Measurements from ENCODE around the gene RD3L.
A peak's percentile ranks its signal among the peaks of the same experiment; 100 is the strongest.

RD3L gene

DNA sequence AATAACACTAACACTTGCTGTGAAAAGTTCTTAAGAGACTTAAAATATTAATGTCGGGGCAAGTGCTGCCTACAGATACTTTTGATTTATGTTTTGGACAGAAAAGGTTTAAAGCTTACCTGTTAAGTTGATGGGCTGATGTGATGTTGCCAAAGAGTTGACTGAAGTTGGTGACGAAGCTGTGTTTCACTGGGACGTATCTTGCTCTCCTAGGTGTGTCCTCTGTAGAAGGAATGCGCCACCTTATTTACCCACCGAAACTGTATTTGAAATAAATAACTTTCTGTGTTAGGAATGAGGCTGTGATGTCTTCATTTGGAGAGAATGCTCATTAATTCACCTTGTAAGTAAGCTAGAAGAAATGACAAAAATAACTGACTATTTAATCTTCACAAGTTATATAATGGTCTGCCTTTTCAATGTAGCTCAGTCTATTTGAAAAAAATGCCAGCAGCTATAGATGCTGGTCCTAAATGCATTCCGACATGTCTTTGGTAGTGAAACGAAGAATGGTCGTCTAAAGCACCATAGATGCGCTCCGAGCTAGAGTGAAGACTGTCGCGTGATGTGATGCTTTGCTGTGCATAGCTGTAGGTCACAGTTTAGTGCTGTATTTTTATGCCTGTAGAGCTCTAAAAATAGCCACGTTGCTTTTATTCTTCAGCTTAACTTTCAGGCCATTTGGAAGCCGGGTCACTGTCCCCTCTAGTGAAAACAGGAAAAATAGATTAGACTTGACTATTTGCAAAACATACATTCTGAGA, at the start of gene RD3L:
TSS of gene RD3L (minus strand) at position 557 of the 764 bp plus-strand sequence. CDS start 834 bp downstream, outside the sequence.
- DNase-seq, result no peak

DNA sequence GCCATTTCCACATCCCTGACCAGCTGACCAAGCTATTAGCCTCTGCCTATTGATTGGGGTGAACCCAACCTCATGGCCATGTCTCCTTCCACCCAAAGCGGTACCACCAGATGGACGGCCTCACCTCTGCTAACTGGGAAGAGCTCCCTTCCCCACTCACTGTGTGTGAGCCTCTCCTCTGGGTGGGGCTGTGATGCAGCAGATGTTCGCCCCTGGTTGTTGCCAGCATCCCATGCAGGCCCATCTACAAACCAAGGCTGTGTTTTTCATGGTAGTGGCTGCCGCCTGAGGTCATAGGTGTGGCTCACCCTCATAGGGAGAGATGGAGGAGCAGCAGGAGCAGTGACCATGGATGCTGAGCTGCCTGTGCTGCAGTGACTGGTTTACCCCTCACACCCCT, 47.6 kb upstream of the RD3L start:
- DNase-seq, result no peak

DNA sequence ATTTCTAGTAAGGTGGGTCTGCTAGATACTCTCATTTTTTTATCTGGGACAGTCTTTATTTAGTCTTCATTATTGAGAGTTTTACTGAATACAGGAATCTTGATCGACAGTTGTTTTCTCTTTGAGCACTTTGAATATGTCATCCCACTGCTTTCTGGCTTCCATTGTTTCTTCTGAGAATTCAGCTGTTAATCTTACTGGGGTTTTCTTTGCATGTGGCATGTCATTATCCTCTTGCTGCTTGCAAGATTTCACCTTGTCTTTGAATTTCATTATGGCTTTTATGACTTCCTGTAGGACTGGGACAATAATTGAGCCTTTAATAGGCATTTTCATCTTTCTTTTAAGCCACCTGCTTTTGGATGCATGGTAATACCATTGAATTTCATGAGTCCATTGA, 46.7 kb upstream of the RD3L start:
- DNase-seq, result no peak

DNA sequence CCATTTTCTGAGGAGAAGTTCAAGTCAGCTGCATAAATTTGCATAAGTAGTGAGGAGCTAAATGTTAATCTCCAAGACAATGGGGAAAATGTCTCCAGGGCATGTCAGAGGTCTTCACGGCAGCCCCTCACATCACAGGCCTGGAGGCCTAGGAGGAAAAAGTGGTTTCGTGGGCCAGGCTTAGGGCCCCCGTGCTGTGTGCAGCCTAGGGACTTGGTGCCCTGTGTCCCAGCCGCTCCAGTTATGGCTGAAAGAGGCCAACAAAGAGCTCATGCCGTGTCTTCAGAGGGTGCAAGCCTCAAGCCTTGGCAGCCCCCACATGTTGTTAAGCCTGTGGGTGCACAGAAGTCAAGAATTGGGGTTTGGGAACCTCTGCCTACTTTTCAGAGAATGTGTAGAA, 41.9 kb upstream of the RD3L start:
- no peak for DNase-seq

DNA sequence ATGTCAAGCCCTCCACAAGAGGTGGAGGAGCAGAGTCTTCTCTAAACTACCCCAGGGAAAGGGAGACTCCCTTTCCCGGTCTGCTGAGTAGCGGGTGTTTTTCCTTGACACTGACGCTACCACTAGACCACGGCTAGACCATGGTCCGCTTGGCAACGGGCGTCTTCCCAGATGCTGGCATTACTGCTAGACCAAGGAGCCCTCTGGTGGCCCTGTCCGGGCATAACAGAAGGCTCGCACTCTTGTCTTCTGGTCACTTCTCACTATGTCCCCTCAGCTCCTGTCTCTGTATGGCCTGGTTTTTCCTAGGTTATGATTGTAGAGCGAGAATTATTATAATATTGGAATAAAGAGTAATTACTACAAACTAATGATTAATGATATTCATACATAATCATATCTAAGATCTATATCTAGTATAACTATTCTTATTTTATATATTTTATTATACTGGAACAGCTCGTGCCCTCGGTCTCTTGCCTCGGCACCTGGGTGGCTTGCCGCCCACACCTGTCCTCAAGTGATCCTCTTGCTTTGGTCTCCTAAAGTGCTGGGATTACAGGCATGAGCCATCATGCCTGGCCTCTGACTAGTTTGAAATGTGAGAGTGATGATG, 38.4 kb upstream of the RD3L start:
- DNase-seq, result peak; percentile 21 to 38

DNA sequence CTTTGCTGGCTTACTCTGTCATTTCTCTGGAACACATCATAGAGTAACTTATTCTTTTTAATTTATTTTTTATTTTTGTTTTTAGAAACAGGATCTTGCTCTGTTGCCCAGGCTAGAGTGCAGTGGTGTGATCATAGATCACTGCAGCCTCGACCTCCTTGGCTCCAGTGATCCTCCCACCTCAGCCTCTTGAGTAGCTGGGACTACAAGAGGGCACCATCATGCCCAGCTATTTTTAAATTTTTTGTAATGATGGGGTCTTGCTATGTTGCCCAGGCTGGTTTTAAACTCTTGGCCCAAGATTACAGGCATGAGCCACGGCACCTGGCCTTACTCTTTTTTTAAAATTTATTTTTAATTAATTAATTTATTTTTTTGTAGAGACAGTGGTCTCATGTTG, 32.2 kb upstream of the RD3L start:
- no peak for DNase-seq

DNA sequence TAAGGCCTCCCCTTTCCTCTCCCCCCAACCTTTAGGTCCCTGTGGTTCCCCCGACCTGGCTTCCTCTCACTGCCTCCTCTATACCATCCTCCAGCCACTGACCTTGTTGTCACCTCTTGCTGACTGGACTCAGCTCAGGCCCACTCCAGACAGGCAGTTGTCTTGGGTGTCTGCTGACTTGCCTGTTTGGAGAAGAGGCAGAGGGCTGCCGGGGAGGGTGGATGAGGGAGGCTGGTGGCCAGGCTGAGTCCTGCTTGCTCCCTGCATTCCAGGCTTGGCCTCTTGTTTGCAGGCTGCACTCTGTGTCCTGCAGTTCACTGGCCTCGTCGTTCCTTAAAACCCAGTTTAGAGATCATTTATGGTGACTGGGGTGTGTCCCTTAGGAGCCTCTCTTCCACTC, 31.0 kb upstream of the RD3L start:
- DNase-seq, result no peak

DNA sequence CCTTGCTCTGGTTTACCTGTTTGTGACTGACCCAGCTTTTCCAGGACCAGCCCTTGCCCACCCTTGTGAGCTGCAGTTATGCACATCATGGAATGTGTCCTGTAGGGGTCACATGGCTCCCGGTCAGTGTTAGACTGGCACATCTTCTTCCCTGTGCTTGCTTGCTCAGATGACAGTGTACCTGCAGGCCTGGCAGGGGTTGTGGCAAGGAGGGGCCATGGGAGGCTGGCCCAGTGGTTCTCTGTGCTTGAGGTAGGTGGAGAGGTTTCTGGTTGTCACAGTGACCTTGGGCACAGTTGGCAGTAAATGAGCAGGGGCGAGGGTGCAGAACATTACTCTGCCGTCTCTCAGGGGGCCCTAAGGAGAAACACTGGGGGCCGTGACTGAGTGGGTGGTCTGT, 27.6 kb upstream of the RD3L start:
- no peak for DNase-seq

DNA sequence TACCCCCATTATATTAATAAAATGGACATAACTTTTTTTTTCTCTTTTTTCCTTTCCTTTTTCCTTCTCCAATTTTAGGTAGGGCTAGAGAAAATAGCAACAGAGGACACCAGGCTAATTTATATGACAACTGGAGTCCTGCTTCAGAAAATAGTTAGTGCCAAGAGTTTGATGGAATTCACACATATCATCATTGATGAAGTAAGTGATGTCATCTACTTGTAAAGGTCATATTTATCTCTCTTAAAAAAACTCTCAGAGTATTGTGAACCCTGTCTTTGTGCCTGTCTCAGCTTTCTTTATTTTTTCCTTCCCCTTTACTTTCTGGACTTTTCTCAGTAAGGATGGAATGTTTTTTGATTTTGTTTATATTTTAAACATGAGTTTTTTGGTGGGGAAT, 24.3 kb upstream of the RD3L start:
- no peak for DNase-seq

DNA sequence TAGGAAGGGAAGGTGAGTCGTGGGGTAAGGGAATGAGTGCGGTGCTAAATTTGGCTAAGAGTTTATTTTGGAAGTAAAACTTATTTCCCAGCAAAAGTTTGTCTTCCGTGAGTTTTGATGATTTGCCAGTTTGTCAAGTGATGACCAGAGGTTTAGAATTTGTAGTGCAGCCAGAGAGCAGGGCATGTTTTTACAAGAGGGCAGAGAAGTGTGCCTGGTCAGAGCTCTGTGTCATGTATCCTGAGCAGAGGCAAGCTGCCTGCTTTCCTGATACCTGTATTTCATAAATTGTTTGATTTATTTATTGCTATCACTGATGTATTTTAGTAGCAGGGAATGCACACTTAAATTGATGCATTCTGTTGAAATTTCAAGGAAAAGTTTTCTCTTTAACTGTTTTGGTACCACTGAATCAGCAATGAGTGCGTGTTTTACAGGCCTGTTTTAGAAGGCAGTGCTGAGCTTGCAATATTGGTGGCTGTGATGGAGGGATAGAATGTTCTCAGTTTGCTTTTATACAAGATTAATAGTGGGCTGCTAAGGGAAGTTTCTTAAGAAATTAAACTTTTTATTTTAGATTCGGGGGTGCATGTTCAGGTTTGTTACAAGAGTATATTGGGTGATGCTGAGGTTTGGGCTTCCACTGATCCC, 19.7 kb upstream of the RD3L start:
- DNase-seq, result no peak

DNA sequence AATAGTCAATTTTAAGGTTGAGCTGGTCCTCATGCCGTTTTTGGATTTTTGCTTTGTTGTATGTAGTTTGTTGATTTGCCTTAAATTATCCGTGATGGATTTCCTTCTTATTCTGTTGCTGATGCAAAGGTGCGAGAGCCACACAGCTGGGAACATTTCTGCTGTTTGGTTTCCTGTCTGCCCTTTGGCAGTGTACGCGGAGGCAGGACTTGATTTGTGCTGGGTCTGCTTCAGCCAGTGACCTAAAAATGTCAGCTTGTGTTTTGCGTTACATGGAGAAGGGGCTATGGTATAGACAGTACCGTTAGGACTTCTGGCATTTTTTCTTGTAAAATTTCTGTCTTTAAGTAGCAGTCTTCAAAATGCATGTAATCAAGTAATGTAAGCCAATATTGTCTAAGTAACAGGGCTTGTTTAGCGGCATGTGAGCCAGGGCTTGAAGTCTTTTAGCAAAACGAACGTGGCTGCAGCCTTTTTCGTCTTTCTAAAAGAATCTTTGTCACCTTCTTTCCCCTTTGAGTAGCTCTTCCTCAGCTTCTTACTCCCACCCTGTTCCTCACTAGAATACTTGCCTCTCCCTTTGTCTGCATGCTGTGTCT, 18.2 kb upstream of the RD3L start:
- DNase-seq, result no peak

DNA sequence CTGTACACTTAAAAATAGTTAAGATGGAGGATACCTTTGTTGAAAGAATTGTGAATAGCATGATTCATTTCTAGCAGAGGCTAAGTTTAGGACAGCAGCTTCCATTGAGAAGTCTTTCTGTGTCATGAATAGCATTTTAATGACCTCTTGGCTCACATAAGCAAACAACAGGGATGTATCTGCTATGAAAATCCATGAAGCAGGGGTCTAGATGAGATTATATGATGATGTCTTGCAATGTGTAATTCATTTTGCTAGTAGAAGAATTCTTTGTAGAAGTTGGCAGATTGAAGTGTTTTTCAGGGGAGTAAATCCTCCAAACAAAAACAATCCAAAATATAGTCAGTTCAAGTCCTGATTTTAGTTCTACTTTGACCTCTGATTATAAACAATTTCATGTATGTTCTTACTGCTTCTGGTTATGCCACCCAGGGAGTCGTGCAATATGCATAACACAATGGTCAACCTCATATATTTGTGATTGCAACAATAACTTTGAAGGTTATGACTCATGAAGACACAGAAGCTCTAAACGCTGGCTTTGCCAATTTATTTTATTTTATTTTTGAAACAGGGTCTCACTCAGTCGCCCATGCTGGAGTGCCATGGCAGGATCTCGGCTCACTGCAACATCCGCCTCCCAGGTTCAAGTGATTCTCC, 6.9 kb upstream of the RD3L start:
- DNase-seq, result no peak

DNA sequence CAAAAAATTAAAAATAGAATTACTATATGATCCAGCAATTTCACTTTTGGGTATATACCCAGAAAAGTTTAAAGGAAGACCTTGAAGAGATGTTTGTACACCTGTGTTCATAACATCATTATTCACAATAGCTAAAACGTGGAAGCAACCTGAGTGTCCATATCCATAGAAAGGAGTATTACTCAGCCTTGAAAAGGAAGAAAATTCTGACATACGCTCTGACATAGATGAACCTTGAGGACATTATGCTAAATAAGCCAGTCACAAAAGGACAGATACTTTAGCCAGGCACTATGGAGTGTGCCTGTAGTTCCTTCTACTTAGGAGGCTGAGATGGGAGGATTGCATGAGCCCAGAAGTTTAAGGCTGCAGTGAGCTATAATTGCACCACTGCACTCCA, 6.1 kb upstream of the RD3L start:
- DNase-seq, result no peak

DNA sequence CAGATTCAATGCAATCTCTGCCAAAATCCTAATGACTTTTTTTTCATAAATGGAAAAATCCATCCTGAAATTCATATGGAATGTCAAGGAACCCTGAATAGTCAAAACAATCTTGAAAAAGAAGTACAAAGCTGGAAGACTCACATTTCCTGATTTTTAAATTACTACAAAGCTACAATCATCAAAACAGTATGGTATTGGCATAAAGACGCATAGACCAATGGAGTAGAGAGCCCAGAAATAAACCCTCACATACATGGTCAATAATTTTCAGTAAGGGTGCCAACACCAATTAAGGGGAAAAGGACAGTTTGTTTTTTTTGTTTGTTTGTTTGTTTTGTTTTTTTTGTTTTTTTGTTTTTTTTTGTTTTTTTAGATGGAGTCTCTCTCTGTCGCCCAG, 4.6 kb upstream of the RD3L start:
- no peak for DNase-seq

DNA sequence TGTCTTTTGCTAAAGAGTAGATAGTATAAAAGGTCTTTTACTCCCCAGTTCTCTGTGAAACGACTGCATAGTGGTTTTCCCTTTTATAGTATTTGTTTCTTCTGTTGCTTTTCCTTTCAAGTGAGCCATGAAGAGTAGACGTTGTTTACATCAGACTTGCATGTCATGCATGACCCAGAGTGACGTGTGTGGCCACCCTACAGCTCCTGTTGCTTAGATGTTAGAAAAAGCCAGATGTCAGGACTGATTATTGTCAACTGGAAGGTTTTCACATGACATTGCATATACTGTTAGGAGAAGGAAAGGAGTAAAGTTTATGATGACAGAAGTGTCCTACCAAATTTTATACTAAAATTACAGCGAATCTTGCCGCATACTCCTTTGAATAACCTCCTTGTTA, 1.3 kb upstream of the RD3L start:
- no peak for DNase-seq

DNA sequence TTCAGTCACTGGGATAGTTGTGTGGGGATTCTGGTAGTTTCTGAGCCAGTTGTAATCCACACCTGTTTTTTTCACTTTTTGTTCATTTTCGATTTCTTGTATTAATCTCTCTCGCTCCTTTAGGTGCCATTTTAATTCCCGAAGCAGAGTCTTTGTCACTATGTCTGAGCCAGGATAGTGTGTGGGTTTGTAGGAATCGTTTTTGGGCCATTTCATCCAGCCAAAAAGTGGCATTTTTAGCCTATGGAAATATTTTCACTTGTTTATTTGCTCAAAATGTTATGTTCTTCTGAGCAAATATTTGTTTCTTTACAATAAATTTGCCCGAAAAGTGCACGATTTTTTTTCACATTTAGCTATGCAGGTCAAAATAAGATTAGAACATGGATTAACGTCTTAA, 867 bp downstream of the RD3L start:
- DNase-seq, result no peak

DNA sequence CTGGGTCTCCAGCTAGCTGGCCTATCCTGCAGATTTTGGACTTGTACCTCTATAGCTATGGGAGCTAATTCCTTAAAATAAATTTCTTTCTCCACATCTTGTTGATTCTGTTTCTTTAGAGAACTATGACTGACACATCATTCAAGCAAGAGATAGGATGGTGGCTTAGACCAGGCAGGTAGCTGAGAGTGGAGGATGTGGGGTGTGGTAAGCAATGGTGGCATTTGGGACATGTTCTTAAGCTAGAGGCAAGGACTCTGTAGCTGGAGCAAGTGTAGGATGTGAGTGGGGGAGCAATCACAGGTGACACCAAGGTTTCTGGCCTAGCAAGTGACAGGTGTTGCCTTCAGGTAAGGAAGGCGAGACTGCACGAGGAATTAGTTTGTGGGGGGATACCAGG, 7.2 kb downstream of the RD3L start:
- DNase-seq, result no peak

DNA sequence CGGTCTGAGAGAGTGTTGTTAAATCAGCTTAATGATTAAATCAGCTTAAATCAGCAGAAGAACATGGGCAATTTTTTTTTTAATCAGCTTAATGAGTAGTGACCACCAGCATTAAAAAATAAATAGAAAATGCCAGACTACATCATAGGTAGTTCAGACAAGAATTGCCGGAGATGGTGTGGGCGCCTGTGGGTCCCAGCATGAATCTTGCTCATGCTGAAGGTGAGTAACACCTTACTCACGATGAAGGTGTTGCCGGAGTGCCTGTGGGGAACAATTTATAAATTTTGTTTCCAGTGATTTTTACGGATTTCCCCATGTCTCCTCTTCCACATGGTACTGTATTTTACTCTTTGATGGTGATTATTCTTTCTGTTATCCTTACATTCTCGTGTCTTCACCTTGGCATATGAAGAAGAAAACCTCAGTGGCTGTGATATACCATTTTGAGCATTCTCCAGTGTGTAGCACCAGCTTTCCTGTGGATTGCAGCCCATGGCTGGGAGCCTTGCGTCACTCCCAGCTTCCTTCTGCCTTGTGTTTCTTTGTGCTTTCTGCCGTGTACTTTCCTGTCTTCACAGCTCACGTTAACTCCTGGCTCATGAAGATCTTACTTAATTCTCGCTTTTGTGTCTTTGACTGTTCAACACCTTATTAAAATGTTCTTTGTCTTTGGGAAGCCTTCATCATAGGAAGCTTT, 9.4 kb downstream of the RD3L start:
- DNase-seq, result no peak

DNA sequence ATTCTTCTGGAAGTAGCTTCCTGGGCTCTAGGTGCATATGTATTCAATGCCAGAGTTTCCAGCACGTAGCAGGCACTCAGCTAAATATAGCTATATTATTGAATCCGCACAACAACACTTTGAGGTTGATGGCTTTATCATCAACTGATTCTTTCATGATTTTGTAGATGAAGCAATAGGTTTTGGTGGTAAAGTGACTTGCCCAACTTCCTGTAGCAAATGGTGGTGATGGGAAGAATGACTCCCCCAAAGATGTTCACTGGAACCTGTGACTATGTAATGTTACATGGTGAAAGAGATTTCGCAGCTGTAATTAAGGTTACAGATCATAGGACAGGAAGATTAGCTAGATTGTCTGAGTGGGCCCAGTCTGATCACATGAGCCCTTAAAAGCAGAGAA, 10.9 kb downstream of the RD3L start:
- no peak for DNase-seq

DNA sequence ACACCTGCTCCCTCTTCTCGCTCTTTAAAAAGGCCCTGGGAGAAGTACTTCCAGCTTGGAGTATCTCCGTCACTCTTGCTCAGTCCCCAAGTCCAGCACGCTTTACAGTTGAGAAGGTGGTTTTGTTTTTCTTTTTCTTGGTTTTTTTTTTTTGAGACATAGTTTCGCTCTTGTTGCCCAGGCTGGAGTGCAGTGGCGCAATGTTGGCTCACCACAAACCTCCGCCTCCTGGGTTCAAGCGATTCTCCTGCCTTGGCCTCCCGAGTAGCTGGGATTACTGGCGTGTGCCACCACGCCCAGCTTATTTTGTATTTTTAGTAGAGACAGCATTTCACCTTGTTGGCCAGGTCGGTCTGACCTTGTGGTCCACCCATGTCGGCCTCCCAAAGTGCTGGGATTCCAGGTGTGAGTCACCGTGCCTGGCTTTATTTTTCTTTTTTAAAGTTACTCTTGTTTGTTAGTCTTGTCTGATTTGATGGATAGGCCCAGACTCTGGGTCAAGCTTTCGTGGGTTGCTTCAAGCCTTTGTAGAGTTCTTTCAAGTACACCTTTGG, 12.2 kb downstream of the RD3L start:
- no peak for DNase-seq

DNA sequence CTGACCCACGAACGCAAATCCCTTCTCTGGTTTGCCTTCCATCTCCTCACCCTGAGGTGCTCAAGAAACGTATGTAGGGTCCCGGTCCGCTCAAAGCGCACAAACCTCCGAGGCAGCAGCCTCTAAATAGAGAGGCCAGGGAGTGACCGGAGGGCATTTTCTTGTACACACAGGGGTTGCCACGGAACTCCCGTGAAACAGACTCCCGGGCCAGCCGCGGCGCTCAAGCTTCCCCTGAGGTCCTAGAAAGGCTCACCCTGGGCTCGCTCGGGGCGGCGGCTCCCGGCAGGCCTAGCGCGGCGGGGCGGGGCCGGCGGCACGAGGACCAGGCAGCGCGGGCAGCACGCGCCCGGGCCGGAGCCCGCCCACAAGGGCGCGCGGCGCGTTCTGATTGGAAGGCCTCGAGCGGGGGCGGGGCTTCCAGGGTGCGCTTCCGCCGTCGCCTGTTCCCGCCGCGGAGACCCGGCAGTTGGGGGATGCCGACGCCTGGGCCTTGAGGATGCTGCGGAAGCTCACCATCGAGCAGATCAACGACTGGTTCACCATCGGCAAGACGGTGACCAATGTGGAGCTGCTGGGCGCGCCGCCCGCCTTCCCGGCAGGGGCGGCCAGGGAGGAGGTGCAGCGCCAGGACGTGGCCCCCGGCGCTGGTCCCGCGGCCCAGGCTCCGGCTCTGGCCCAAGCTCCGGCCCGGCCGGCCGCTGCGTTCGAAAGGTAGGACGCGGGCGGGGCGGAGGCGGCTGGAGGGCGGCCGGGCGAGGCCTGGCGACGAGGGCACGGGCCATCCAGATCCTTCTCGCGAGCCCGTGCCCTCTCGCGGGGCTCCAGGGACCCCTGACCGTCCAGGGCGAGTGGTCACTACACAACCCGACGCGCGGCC, 14.1 kb downstream of the RD3L start, which contains the start of gene TDRD9:
TSS of gene TDRD9 (plus strand) at position 446 of the 880 bp plus-strand sequence. CDS start at position 500, 54 bp downstream.
- DNase-seq, result no peak

All from SHP77 (cell line).